HEK293T (cell line): ENCODE measurements around the gene OR10W1.

ENCODE experiments used
- ELF4 ChIP-seq: fragments of 450-650 bp; IDR thresholded peaks from 2 replicates; pipeline ENCODE4 v1.6.1; 2017; ENCODE audit warnings: antibody characterized with exemption
- HDGF ChIP-seq: fragments of 450-650 bp; IDR thresholded peaks from 2 replicates; pipeline ENCODE4 v1.6.1; 2017; ENCODE audit warnings: antibody characterized with exemption, borderline replicate concordance

DNA sequence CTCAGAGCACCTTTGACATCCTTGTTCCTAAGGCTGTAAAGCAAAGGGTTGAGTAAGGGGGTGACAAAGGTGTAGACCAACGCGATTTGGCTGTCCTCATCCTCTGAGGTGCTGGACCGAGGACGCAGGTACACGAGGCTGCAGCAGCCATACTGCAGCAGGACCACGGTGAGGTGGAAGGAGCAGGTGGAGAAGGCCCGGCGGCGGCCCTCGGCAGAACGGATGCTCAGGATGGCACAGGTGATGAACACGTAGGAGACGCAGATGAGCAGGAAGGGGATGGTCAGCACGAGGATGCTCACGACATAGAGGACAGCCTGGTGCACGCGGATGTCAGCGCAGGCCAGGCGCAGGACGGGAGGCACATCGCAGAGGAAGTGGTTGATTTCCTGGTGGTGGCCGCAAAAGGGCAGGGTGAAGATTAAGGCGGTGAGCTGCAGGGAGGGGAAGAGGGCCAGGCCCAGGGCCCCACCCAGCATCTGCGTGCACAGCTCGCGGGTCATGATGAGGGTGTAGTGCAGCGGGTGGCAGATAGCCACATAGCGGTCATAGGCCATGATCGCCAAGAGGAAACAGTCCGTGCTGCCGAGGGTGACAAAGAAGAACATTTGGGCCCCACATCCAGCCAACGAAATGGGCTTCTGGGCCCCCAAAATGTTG lies 40.0 kb downstream of the OR10W1 start:
- TF ChIP-seq HDGF (no peak), ELF4 (no peak)
